ENCODE measurements around the gene RBFOX2.

- TF ChIP-seq SMC3 (IDR thresholded peaks at IDR 0.05) (no peak), SREBF2 (IDR thresholded peaks at IDR 0.05) (no peak), BHLHE40 (IDR thresholded peaks at IDR 0.05; ENCODE audit: low read depth, low read length) (no peak), ZC3H11A (IDR thresholded peaks at IDR 0.05) (no peak), CBX8 (IDR thresholded peaks at IDR 0.05) (no peak), GATA3 (IDR thresholded peaks at IDR 0.05; ENCODE audit: borderline replicate concordance) (no peak), POLR2A (IDR thresholded peaks at IDR 0.05; ENCODE audit: low read length) (no peak)
- TF ChIP-seq, protein P1, sequence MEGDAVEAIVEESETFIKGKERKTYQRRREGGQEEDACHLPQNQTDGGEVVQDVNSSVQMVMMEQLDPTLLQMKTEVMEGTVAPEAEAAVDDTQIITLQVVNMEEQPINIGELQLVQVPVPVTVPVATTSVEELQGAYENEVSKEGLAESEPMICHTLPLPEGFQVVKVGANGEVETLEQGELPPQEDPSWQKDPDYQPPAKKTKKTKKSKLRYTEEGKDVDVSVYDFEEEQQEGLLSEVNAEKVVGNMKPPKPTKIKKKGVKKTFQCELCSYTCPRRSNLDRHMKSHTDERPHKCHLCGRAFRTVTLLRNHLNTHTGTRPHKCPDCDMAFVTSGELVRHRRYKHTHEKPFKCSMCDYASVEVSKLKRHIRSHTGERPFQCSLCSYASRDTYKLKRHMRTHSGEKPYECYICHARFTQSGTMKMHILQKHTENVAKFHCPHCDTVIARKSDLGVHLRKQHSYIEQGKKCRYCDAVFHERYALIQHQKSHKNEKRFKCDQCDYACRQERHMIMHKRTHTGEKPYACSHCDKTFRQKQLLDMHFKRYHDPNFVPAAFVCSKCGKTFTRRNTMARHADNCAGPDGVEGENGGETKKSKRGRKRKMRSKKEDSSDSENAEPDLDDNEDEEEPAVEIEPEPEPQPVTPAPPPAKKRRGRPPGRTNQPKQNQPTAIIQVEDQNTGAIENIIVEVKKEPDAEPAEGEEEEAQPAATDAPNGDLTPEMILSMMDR (IDR thresholded peaks at IDR 0.05) = no peak
- TF ChIP-seq, protein P2, sequence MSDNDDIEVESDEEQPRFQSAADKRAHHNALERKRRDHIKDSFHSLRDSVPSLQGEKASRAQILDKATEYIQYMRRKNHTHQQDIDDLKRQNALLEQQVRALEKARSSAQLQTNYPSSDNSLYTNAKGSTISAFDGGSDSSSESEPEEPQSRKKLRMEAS (IDR thresholded peaks at IDR 0.05) = no peak
Measured at GRCh38 chr22:35891442-35891841, 137.2 kb downstream of the RBFOX2 start.
